CD14-positive monocyte (primary cell): ENCODE results near the gene TBP. TPM values are rescaled to one million over a fixed set of nuclear protein-coding genes. Genes with fewer than 3 reads are reported as not detected.
"Not testable (repeated sequence)": the region's sequence is repeated elsewhere in the genome, so short reads cannot be mapped to it uniquely, and the experiment has no call there.

Experiments
- DNase-seq, 3 donors: peaks; one replicate each; pipeline ENCODE4 v3.0.0-alpha.2; 2011 to 2022
- H2AFZ ChIP-seq: 2 replicates; pipeline ENCODE4 v1.6.0; 2012; ENCODE audit warnings: mild to moderate bottlenecking, low read depth, low read length, inconsistent platforms; ENCODE audit not compliant: insufficient read depth, poor library complexity, severe bottlenecking
- H3K27ac ChIP-seq, 2 donors: 1 replicate in 1 of 2; 2 replicates in 1 of 2; pipeline ENCODE4 v1.5.1; 2012 to 2013; ENCODE audit warnings: low read length in 2 of 2, control low read depth in 1 of 2, inconsistent platforms in 1 of 2, low read depth in 1 of 2, mild to moderate bottlenecking in 1 of 2
- H3K27me3 ChIP-seq, 2 donors: one replicate each; pipeline versions ENCODE4 v1.6.0 to v1.6.1; 2011 to 2013; ENCODE audit warnings: low read length in 2 of 2; ENCODE audit not compliant: control insufficient read depth in 2 of 2, insufficient read depth in 2 of 2
- H3K36me3 ChIP-seq, 2 donors: replicated peaks in 1 of 2; 1 replicate in 1 of 2; 2 replicates in 1 of 2; pipeline versions ENCODE4 v1.5.1 to v1.6.1; 2012 to 2013; ENCODE audit warnings: low read length in 2 of 2, control low read depth in 1 of 2, inconsistent platforms in 1 of 2, mild to moderate bottlenecking in 1 of 2; ENCODE audit not compliant: insufficient read depth in 2 of 2, control insufficient read depth in 1 of 2
- H3K4me1 ChIP-seq, 2 donors: 1 replicate in 1 of 2; 2 replicates in 1 of 2; pipeline versions ENCODE4 v1.5.1 to v1.6.1; 2012 to 2013; ENCODE audit warnings: low read length in 2 of 2, control low read depth in 1 of 2, inconsistent platforms in 1 of 2, mild to moderate bottlenecking in 1 of 2, moderate library complexity in 1 of 2; ENCODE audit not compliant: insufficient read depth in 2 of 2, control insufficient read depth in 1 of 2
- H3K4me2 ChIP-seq: replicated peaks from 2 replicates; pipeline ENCODE3; 2012; ENCODE audit warnings: low read length, moderate library complexity, mild to moderate bottlenecking; ENCODE audit not compliant: poor library complexity, severe bottlenecking; ENCODE audit errors: extremely low read depth
- H3K4me3 ChIP-seq, 3 experiments: fragments of 200-600 bp in 1 of 3; sonication (generic) in 1 of 3; replicated peaks in 1 of 3; 1 replicate in 2 of 3; 2 replicates in 1 of 3; pipeline ENCODE4 v1.5.1; 2011 to 2013; ENCODE audit warnings: low read length in 3 of 3, mild to moderate bottlenecking in 3 of 3, control low read depth in 2 of 3, low read depth in 2 of 3, inconsistent platforms in 1 of 3, moderate library complexity in 1 of 3
- H3K79me2 ChIP-seq: 2 replicates; pipeline ENCODE4 v1.6.0; 2012; ENCODE audit warnings: mild to moderate bottlenecking, control low read depth, inconsistent platforms, low read length, moderate library complexity; ENCODE audit not compliant: insufficient read depth
- H3K9ac ChIP-seq: 2 replicates; pipeline ENCODE4 v1.6.0; 2017; ENCODE audit warnings: low read length, mild to moderate bottlenecking; ENCODE audit not compliant: insufficient read depth, poor library complexity, severe bottlenecking
- H3K9me3 ChIP-seq, 2 donors: replicated peaks in 1 of 2; 1 replicate in 1 of 2; 2 replicates in 1 of 2; pipeline versions ENCODE4 v1.5.1 to v1.6.1; 2012 to 2013; ENCODE audit warnings: low read length in 2 of 2, control low read depth in 1 of 2; ENCODE audit not compliant: control insufficient read depth in 1 of 2, insufficient read depth in 1 of 2
- H4K20me1 ChIP-seq: 2 replicates; pipeline ENCODE4 v1.6.0; 2012; ENCODE audit warnings: mild to moderate bottlenecking, low read length, control low read depth, moderate library complexity; ENCODE audit not compliant: insufficient read depth
- H3K27ac Mint-ChIP-seq, 7 donors: one replicate each; pipeline ENCODE4 v1.8.0; 2020; ENCODE audit warnings: mild to moderate bottlenecking in 7 of 7, mixed read lengths in 7 of 7, moderate library complexity in 6 of 7, inconsistent platforms in 2 of 7
- H3K27me3 Mint-ChIP-seq, 3 donors: one replicate each; pipeline ENCODE4 v1.8.0; 2021 to 2022; ENCODE audit warnings: low read depth in 3 of 3, mild to moderate bottlenecking in 3 of 3, mixed read lengths in 3 of 3, moderate library complexity in 3 of 3, inconsistent platforms in 1 of 3
- H3K36me3 Mint-ChIP-seq, 2 donors: one replicate each; pipeline ENCODE4 v1.8.0; 2020; ENCODE audit warnings: mixed read lengths in 2 of 2, inconsistent platforms in 1 of 2, mild to moderate bottlenecking in 1 of 2
- H3K4me1 Mint-ChIP-seq: one replicate; pipeline ENCODE4 v1.8.0; 2020; ENCODE audit warnings: mild to moderate bottlenecking, mixed read lengths
- H3K4me3 Mint-ChIP-seq, 2 donors: one replicate each; pipeline ENCODE4 v1.8.0; 2020; ENCODE audit warnings: mild to moderate bottlenecking in 2 of 2, mixed read lengths in 2 of 2, moderate library complexity in 1 of 2
- H3K9me3 Mint-ChIP-seq, 7 donors: one replicate each; pipeline ENCODE4 v1.8.0; 2020 to 2022; ENCODE audit warnings: mixed read lengths in 7 of 7, mild to moderate bottlenecking in 6 of 7, moderate library complexity in 6 of 7, inconsistent platforms in 2 of 7
- CTCF ChIP-seq: fragments of 200-600 bp; IDR thresholded peaks from one replicate; pipeline ENCODE4 v1.8.0; 2022; ENCODE audit warnings: antibody characterized with exemption, mild to moderate bottlenecking
- WGBS: methylation state at CpG from one replicate; pipeline ENCODE4 v1.1.5; 2013; ENCODE audit warnings: missing lambda C conversion rate; ENCODE audit not compliant: insufficient coverage; 5-methylcytosine and 5-hydroxymethylcytosine counted together
- intact Hi-C, 2 donors: fragments of 100-400 bp; cut with micrococcal nuclease; formaldehyde crosslinking; loops; one replicate each; pipeline versions ENCODE4 v1.15.0 to v1.15.1; 2023
- polyA plus RNA-seq, 3 donors: library from polyadenylated mRNA; depleted of rRNA in 1 of 3; unstranded in 2 of 3; stranded (reverse) in 1 of 3; fragments of 300-500 nt in 2 of 3; fragments of >200 nt in 1 of 3; fragmentation: Illumina TruSeq in 2 of 3; gene quantifications; 1 replicate in 2 of 3; 2 replicates in 1 of 3; pipeline ENCODE4 v1.2.3, GENCODE V29; 2012 to 2021

Gene TBP
- polyA plus RNA-seq, 3 donors = 7.3 to 14.5 (median 14.4) TPM

GRCh38 chr6:170508275-170508674 is 45.9 kb upstream of the TBP start:
- H3K9me3 ChIP-seq, H3K4me1 Mint-ChIP-seq, H3K4me3 ChIP-seq, H3K9ac ChIP-seq, H3K9me3 Mint-ChIP-seq, H3K36me3 Mint-ChIP-seq, DNase-seq, H3K4me3 Mint-ChIP-seq, H3K27me3 ChIP-seq, H3K27ac ChIP-seq, H3K27ac Mint-ChIP-seq, H3K36me3 ChIP-seq, intact Hi-C loops, H2AFZ ChIP-seq, H3K4me1 ChIP-seq, H3K4me2 ChIP-seq, H4K20me1 ChIP-seq, H3K79me2 ChIP-seq: not testable (repeated sequence)
- H3K27me3 Mint-ChIP-seq = peaks cover 3 to 19% (median 17%) of the 10 kb centered on the region in 3 donors
- no CpG with 5 or more reads among the region's 1 CpG for WGBS

GRCh38 chr6:170508892-170509722 is 45.1 kb upstream of the TBP start:
- H3K27ac ChIP-seq, H3K27me3 ChIP-seq, H3K4me2 ChIP-seq, H3K9me3 ChIP-seq, DNase-seq, H3K9ac ChIP-seq, H3K4me1 Mint-ChIP-seq, H2AFZ ChIP-seq, H3K79me2 ChIP-seq, H3K27ac Mint-ChIP-seq, intact Hi-C loops, H3K4me1 ChIP-seq, H3K36me3 ChIP-seq, H3K9me3 Mint-ChIP-seq, H3K36me3 Mint-ChIP-seq, H4K20me1 ChIP-seq, H3K4me3 Mint-ChIP-seq, H3K4me3 ChIP-seq: not testable (repeated sequence)
- peaks cover 5 to 19% (median 16%) of the 10 kb centered on the region in 3 donors for H3K27me3 Mint-ChIP-seq
- WGBS = 88% methylated on average over 4 of the region's 5 CpGs

- Mint-ChIP-seq H3K4me3 (no peak overlapping the region), H3K9me3 (peaks cover 0 to 5% (median 0%) of the 10 kb centered on the region in 7 donors), H3K4me1 (no peaks in the 10 kb centered on the region), H3K27me3 (peaks cover 5 to 18% (median 12%) of the 10 kb centered on the region in 3 donors), H3K27ac (no peak overlapping the region), H3K36me3 (no peaks in the 10 kb centered on the region)
- no peak overlapping the region for H2AFZ ChIP-seq
- no peak for TF ChIP-seq CTCF
- 90% methylated on average over 2 of the region's 3 CpGs for WGBS
- H3K4me2 ChIP-seq = no peak overlapping the region
- no peak overlapping the region for H3K9ac ChIP-seq
- no peak overlapping the region for H3K27ac ChIP-seq
- intact Hi-C loops = no loop called here
- H3K4me1 ChIP-seq = no peaks in the 10 kb centered on the region
- H3K4me3 ChIP-seq = no peak overlapping the region
- peaks cover 0 to 3% of the 10 kb centered on the region in 2 donors for H3K27me3 ChIP-seq
- no peaks in the 10 kb centered on the region for H4K20me1 ChIP-seq
- no peaks in the 10 kb centered on the region for H3K36me3 ChIP-seq
- DNase-seq = no peak
- H3K79me2 ChIP-seq = no peaks in the 10 kb centered on the region
- H3K9me3 ChIP-seq = no peaks in the 10 kb centered on the region
Measured at GRCh38 chr6:170509723-170510018, 44.5 kb upstream of the TBP start.
